Esophagus muscularis mucosa (tissue), 4 donors: ENCODE data around the gene SH2B2. TPM values are rescaled to one million over a fixed set of nuclear protein-coding genes. Genes with fewer than 3 reads are reported as not detected.

ENCODE experiments used
- DNase-seq: peaks from one replicate; pipeline ENCODE4 v3.0.0-alpha.2; 2017; ENCODE audit errors: extremely low spot score
- H3K27ac ChIP-seq, 4 donors: fragments of 200-600 bp; sonication (generic); replicated peaks in 1 of 4; 1 replicate in 3 of 4; 2 replicates in 1 of 4; pipeline ENCODE4 v1.5.1; 2016 to 2019; ENCODE audit warnings: mild to moderate bottlenecking in 1 of 4
- H3K27me3 ChIP-seq, 4 donors: fragments of 200-600 bp; sonication (generic); one replicate each; pipeline versions ENCODE4 v1.5.1 to v1.6.0; 2016 to 2019
- H3K36me3 ChIP-seq, 4 donors: fragments of 200-600 bp; sonication (generic); one replicate each; pipeline ENCODE4 v1.5.1; 2016 to 2019
- H3K4me1 ChIP-seq, 4 donors: fragments of 200-600 bp; sonication (generic); one replicate each; pipeline ENCODE4 v1.5.1; 2016 to 2019
- H3K4me3 ChIP-seq, 4 donors: fragments of 200-600 bp; sonication (generic); 1 replicate in 2 of 4; 2 replicates in 2 of 4; pipeline ENCODE4 v1.5.1; 2016 to 2019; ENCODE audit warnings: mild to moderate bottlenecking in 4 of 4, moderate library complexity in 1 of 4
- H3K9me3 ChIP-seq, 4 donors: fragments of 200-600 bp; sonication (generic); 1 replicate in 3 of 4; 2 replicates in 1 of 4; pipeline ENCODE4 v1.5.1; 2016 to 2019
- CTCF ChIP-seq, 3 experiments: fragments of 200-600 bp in 2 of 3; fragments of 450-650 bp in 1 of 3; sonication (generic) in 2 of 3; IDR thresholded peaks; one replicate each; pipeline ENCODE4 v1.5.1; 2017 to 2019; ENCODE audit warnings: antibody characterized with exemption in 3 of 3, mild to moderate bottlenecking in 2 of 3, moderate library complexity in 1 of 3
- EP300 ChIP-seq: sonication (generic); formaldehyde crosslinking; IDR thresholded peaks from one replicate; pipeline ENCODE4 v1.6.1; 2017; ENCODE audit warnings: antibody characterized with exemption
- POLR2A ChIP-seq: fragments of 450-650 bp; IDR thresholded peaks from one replicate; pipeline ENCODE4 v1.6.1; 2017; ENCODE audit warnings: antibody characterized with exemption, moderate library complexity, mild to moderate bottlenecking, low read depth
- POLR2AphosphoS5 ChIP-seq, 2 donors: sonication (generic); formaldehyde crosslinking; IDR thresholded peaks; one replicate each; pipeline ENCODE4 v1.6.1; 2017; ENCODE audit warnings: antibody characterized with exemption in 2 of 2
- WGBS: methylation state at CpG from one replicate; pipeline ENCODE4 v1.1.5; 2018; 5-methylcytosine and 5-hydroxymethylcytosine counted together
- intact Hi-C: fragments of 100-400 bp; cut with DNase I; formaldehyde crosslinking; loops from one replicate; pipeline ENCODE4 v1.15.1; 2023
- total RNA-seq, 4 donors: library from RNA; depleted of rRNA; stranded (reverse); fragments of >200 nt; gene quantifications; one replicate each; pipeline versions ENCODE4 v1.1.0 to v1.2.1, GENCODE V29; 2016

SH2B2 gene
- total RNA-seq, 4 donors from 2014 or later = 3.7 to 10.9 (median 8.9) TPM

GRCh38 chr7:102287111-102287980 lies 678 bp downstream of the SH2B2 start:
- DNase-seq = no peak
- Histone ChIP-seq H3K4me3 (peak overlapping the region; percentile 73 to 91 (median 86)), H3K27me3 (peaks cover 0 to 13% (median 0%) of the 10 kb centered on the region in 4 donors), H3K4me1 (peaks cover 15 to 42% (median 36%) of the 10 kb centered on the region in 4 donors), H3K36me3 (no peaks in the 10 kb centered on the region), H3K27ac (peak overlapping the region; percentile 62 to 74 (median 66)), H3K9me3 (no peaks in the 10 kb centered on the region)
- WGBS = 2% methylated on average over 23 of the region's 69 CpGs
- TF ChIP-seq CTCF (IDR thresholded peaks at IDR 0.05) (no peak), POLR2A (no peak), POLR2AphosphoS5 (IDR thresholded peaks at IDR 0.05) (no peak), EP300 (no peak)
- intact Hi-C loops = no loop called here

GRCh38 chr7:102287981-102288278 lies 1.3 kb downstream of the SH2B2 start:
- Histone ChIP-seq H3K4me1 (peaks cover 15 to 45% (median 39%) of the 10 kb centered on the region in 4 donors), H3K9me3 (no peaks in the 10 kb centered on the region), H3K36me3 (no peaks in the 10 kb centered on the region), H3K27ac (no peak overlapping the region), H3K4me3 (peak overlapping the region; percentile 73 to 91 (median 86)), H3K27me3 (peaks cover 0 to 19% (median 0%) of the 10 kb centered on the region in 4 donors)
- TF ChIP-seq POLR2A = no peak
- no peak for TF ChIP-seq CTCF (IDR thresholded peaks at IDR 0.05)
- TF ChIP-seq POLR2AphosphoS5 (IDR thresholded peaks at IDR 0.05) = no peak
- no peak for TF ChIP-seq EP300
- 18% methylated on average over 5 of the region's 5 CpGs for WGBS
- no peak for DNase-seq
- intact Hi-C loops = no loop called here

GRCh38 chr7:102288285-102288930 lies 1.7 kb downstream of the SH2B2 start:
- Histone ChIP-seq H3K4me1 (peaks cover 15 to 45% (median 40%) of the 10 kb centered on the region in 4 donors), H3K36me3 (no peaks in the 10 kb centered on the region), H3K9me3 (no peaks in the 10 kb centered on the region), H3K27ac (no peak overlapping the region), H3K27me3 (peaks cover 0 to 24% (median 0%) of the 10 kb centered on the region in 4 donors), H3K4me3 (peak overlapping the region; percentile 73 to 91 (median 86))
- 44% methylated on average over 10 of the region's 10 CpGs for WGBS
- TF ChIP-seq EP300 (no peak), CTCF (IDR thresholded peaks at IDR 0.05) (no peak), POLR2A (no peak), POLR2AphosphoS5 (IDR thresholded peaks at IDR 0.05) (no peak)
- intact Hi-C loops = no loop called here
- no peak for DNase-seq

- TF ChIP-seq POLR2A (no peak), POLR2AphosphoS5 (IDR thresholded peaks at IDR 0.05) (no peak), CTCF (IDR thresholded peaks at IDR 0.05) (no peak), EP300 (no peak)
- 90% methylated on average over 9 of the region's 9 CpGs for WGBS
- peaks cover 15 to 45% (median 40%) of the 10 kb centered on the region in 4 donors for H3K4me1 ChIP-seq
- H3K27me3 ChIP-seq = peaks cover 0 to 30% (median 0%) of the 10 kb centered on the region in 4 donors
- no peak overlapping the region for H3K4me3 ChIP-seq
- H3K27ac ChIP-seq = no peak overlapping the region
- intact Hi-C loops = no loop called here
- H3K9me3 ChIP-seq = no peaks in the 10 kb centered on the region
- no peaks in the 10 kb centered on the region for H3K36me3 ChIP-seq
- DNase-seq = no peak
Measured at GRCh38 chr7:102289057-102289456, 2.4 kb downstream of the SH2B2 start.
